Skin of body (tissue), 2 donors: ENCODE results near the gene POLN. TPM values are rescaled to one million over a fixed set of nuclear protein-coding genes. Genes with fewer than 3 reads are reported as not detected.
"Not testable (repeated sequence)": the region's sequence is repeated elsewhere in the genome, so short reads cannot be mapped to it uniquely, and the experiment has no call there.

Experiments
- DNase-seq: peaks from one replicate; lab custom pipeline; 2025; lab: John Stamatoyannopoulos, UW
- total RNA-seq: library from RNA; depleted of rRNA; stranded (reverse); fragments of >200 nt; gene quantifications from one replicate; pipeline ENCODE4 v1.2.3, GENCODE V29; 2014

POLN gene
- total RNA-seq, 1 donor from 2014 or later, result 4.2 TPM

- DNase-seq, result no peak
Measured at GRCh38 chr4:2166253-2166652, 75.7 kb downstream of the POLN start.

- DNase-seq, result no peak
Measured at GRCh38 chr4:2165391-2165790, 76.5 kb downstream of the POLN start.

- no peak for DNase-seq
Measured at GRCh38 chr4:2163311-2163821, 78.6 kb downstream of the POLN start.

GRCh38 chr4:2161092-2161703 lies 80.7 kb downstream of the POLN start:
- not testable (repeated sequence) for DNase-seq

- no peak for DNase-seq
Measured at GRCh38 chr4:2159931-2160330, 82.0 kb downstream of the POLN start.

- DNase-seq, result no peak
Measured at GRCh38 chr4:2155246-2155645, 86.7 kb downstream of the POLN start.

GRCh38 chr4:2154215-2154740 lies 87.6 kb downstream of the POLN start:
- DNase-seq, result no peak

GRCh38 chr4:2151544-2151943 lies 90.4 kb downstream of the POLN start:
- no peak for DNase-seq

GRCh38 chr4:2150076-2150475 lies 91.8 kb downstream of the POLN start:
- DNase-seq, result no peak

- DNase-seq, result no peak
Measured at GRCh38 chr4:2142630-2143427, 99.1 kb downstream of the POLN start.

GRCh38 chr4:2141762-2142451 lies 100.0 kb downstream of the POLN start:
- no peak for DNase-seq

- no peak for DNase-seq
Measured at GRCh38 chr4:2141022-2141761, 100.7 kb downstream of the POLN start.

- no peak for DNase-seq
Measured at GRCh38 chr4:2138846-2139500, 102.9 kb downstream of the POLN start.

- no peak for DNase-seq
Measured at GRCh38 chr4:2136726-2137125, 105.2 kb downstream of the POLN start.

- no peak for DNase-seq
Measured at GRCh38 chr4:2135083-2135482, 106.8 kb downstream of the POLN start.

- no peak for DNase-seq
Measured at GRCh38 chr4:2132438-2132837, 109.5 kb downstream of the POLN start.

GRCh38 chr4:2127609-2128332 lies 114.2 kb downstream of the POLN start:
- DNase-seq, result no peak

- no peak for DNase-seq
Measured at GRCh38 chr4:2126309-2127043, 115.4 kb downstream of the POLN start.

- no peak for DNase-seq
Measured at GRCh38 chr4:2125831-2126230, 116.1 kb downstream of the POLN start.
